Cardiac fibroblast (primary cell): ENCODE results near the gene RPS19.

Experiments used
- DNase-seq, 2 donors: peaks; one replicate each; pipeline versions ENCODE4 v3.0.0 to v3.0.0-alpha.2; 2010; ENCODE audit warnings: low read depth in 2 of 2
- H3K4me3 ChIP-seq, 2 donors: replicated peaks in 1 of 2; 1 replicate in 1 of 2; 2 replicates in 1 of 2; pipeline ENCODE4 v1.5.1; 2011; ENCODE audit warnings: low read depth in 2 of 2, low read length in 2 of 2, mild to moderate bottlenecking in 2 of 2, moderate library complexity in 1 of 2
- TF ChIP-seq, protein P1 (sequence below): IDR thresholded peaks from one replicate; pipeline ENCODE4 v1.5.1; 2011; ENCODE audit warnings: low read depth, mild to moderate bottlenecking, low read length, inconsistent platforms

Gene RPS19

DNA sequence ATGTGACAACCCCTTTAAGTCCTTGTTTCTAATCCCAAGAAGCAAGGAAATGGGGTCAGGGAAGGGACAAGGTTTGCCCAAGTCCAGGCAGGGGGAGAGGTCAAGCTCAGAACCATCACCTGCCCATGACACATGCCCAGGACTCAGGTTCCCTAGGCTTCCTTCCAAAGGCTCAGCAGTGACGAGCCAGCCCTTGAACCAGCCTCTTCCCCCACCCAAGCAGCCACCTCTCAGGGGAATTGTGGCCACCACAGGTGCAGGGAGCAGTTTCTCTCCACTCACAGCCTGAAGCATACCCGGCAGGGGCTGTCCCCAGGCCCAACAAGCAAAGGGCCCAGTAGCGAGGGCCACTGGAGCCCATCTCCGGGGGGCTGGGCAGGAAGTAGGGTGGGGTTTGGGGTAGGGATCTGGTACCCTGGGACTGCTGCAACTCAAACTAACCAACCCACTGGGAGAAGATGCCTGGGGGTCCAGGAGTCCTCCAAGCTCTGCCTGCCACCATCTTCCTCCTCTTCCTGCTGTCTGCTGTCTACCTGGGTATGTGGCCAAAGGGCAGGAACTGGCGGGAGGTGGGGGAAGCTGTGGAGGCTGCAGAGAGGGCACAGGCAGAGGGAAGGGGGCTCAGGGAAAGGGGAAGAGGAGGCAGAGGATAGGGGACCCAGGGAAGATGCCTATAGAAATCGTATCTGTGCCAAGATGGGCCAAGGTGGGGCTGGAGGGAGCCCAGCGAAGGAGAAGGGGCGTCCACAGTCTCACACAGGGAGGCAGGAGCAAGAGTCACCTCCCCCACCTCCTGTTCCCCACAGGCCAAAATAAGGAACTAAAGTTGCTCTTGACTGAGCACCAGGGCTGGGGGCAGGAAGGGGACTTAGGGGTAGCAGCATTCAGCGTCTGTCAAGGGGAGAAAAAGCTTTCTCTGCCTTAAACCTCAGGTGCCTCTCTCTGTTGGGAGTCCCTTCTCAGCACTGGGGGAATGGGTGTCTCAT is 17.1 kb downstream of the RPS19 start, which contains the start of gene CD79A:
Gene CD79A (plus strand): TSS at position 433 of the 986 bp plus-strand sequence. CDS start 26 bp downstream, at position 459.
- TF ChIP-seq, protein P1, sequence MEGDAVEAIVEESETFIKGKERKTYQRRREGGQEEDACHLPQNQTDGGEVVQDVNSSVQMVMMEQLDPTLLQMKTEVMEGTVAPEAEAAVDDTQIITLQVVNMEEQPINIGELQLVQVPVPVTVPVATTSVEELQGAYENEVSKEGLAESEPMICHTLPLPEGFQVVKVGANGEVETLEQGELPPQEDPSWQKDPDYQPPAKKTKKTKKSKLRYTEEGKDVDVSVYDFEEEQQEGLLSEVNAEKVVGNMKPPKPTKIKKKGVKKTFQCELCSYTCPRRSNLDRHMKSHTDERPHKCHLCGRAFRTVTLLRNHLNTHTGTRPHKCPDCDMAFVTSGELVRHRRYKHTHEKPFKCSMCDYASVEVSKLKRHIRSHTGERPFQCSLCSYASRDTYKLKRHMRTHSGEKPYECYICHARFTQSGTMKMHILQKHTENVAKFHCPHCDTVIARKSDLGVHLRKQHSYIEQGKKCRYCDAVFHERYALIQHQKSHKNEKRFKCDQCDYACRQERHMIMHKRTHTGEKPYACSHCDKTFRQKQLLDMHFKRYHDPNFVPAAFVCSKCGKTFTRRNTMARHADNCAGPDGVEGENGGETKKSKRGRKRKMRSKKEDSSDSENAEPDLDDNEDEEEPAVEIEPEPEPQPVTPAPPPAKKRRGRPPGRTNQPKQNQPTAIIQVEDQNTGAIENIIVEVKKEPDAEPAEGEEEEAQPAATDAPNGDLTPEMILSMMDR: no peak
- no peak for DNase-seq
- H3K4me3 ChIP-seq: no peak within 1 kb of the TSS

- TF ChIP-seq, protein P1: no peak
- DNase-seq: no peak
- no peak overlapping the region for H3K4me3 ChIP-seq
Measured at GRCh38 chr19:41877916-41878905, 18.2 kb downstream of the RPS19 start.

DNA sequence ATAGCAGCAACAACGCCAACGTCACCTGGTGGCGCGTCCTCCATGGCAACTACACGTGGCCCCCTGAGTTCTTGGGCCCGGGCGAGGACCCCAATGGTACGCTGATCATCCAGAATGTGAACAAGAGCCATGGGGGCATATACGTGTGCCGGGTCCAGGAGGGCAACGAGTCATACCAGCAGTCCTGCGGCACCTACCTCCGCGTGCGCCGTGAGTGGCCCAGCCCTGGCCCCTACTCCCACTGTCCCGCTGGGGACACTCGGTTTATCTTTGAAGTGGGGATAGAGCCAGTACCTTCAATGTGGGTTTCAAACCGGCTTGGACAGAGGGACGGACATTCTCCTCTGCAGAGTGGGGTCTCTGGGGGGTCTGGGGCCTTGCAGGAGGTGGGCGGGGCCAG is 19.0 kb downstream of the RPS19 start:
- no peak for DNase-seq
- no peak overlapping the region for H3K4me3 ChIP-seq
- TF ChIP-seq, protein P1: no peak

DNA sequence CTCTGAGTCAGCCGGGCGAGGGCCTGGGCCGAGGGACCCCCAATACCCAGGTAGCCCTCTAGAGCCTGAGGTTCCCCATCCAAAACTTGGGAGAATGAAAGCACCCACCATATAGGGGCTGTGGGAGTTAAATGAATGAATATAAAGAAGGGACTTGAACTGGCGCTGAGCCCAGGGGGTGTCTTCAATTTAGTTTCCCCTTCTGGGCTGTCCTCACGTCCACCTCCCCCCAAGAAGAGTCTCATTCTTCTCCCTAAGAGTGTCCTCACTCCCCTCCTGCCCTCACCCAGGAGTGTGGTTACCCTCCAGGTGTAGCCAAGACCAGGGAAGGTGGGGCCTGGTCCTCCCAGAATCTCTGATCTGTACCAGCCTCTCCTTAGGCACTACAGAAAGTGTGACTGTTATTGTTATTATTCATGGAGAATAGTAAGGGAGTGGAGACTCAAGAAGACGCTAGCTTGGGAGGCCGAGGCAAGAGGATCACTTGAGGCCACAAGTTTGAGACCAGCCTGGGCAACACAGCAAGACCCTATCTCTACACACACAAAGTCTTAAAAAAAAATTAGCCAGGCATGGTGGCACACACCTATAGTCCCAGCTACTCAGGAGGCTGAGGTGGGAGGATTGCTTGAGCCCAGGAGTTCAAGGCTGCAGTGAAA is 19.7 kb downstream of the RPS19 start:
- no peak overlapping the region for H3K4me3 ChIP-seq
- TF ChIP-seq, protein P1: no peak
- DNase-seq: no peak

GRCh38 chr19:41880329-41880708 is 20.3 kb downstream of the RPS19 start:
- DNase-seq: no peak
- no peak overlapping the region for H3K4me3 ChIP-seq
- TF ChIP-seq, protein P1: no peak
